ENCODE results near the gene ATF1. TPM values are rescaled to one million over a fixed set of nuclear protein-coding genes. Genes with fewer than 3 reads are reported as not detected.

ATF1 gene
- total and polyA plus RNA-seq, 8 donors: 0.58 to 42.0 (median 14.5) TPM

- TF ChIP-seq EP300 (IDR thresholded peaks at IDR 0.05): no peak
- no peak for TF ChIP-seq POLR2AphosphoS5 (IDR thresholded peaks at IDR 0.05)
- no peak for TF ChIP-seq POLR2A (IDR thresholded peaks at IDR 0.05)
- TF ChIP-seq CTCF (IDR thresholded peaks at IDR 0.05): no peak
- Histone ChIP-seq H3K27me3 (no peaks in the 10 kb centered on the region), H3K4me1 (peaks cover 7 to 36% (median 23%) of the 10 kb centered on the region in 4 donors), H3K27ac (no peak overlapping the region), H3K9me3 (no peaks in the 10 kb centered on the region), H3K4me3 (no peak overlapping the region), H3K36me3 (peaks cover 0 to 19% (median 14%) of the 10 kb centered on the region in 4 donors)
- no peak for DNase-seq
- intact Hi-C loops (cut with DNase I; ENCODE audit: low total_unique reads): no loop called here
- 95 to 100% (median 97%) methylated on average over 5 of the region's 5 CpGs for WGBS, 5 donors
These were observed 7.5 kb downstream of the ATF1 start for GRCh38 chr12:50771409-50771808.

GRCh38 chr12:50772470-50772869 is 8.6 kb downstream of the ATF1 start:
- no peaks in the 10 kb centered on the region for H3K9me3 ChIP-seq
- no peak for TF ChIP-seq CTCF (IDR thresholded peaks at IDR 0.05)
- intact Hi-C loops (cut with DNase I; ENCODE audit: low total_unique reads): no loop called here
- WGBS, 5 donors: 91 to 99% (median 95%) methylated on average over 5 of the region's 5 CpGs
- no peak overlapping the region for H3K27ac ChIP-seq
- H3K4me1 ChIP-seq: peaks cover 3 to 34% (median 18%) of the 10 kb centered on the region in 4 donors
- H3K4me3 ChIP-seq: no peak overlapping the region
- H3K27me3 ChIP-seq: no peaks in the 10 kb centered on the region
- peaks cover 0 to 19% (median 14%) of the 10 kb centered on the region in 4 donors for H3K36me3 ChIP-seq
- DNase-seq: no peak

- WGBS, 5 donors: 96 to 100% (median 97%) methylated on average over 2 of the region's 2 CpGs
- H3K4me1 ChIP-seq: peaks cover 3 to 32% (median 15%) of the 10 kb centered on the region in 4 donors
- intact Hi-C loops (cut with DNase I; ENCODE audit: low total_unique reads): no loop called here
- no peak for TF ChIP-seq POLR2A (IDR thresholded peaks at IDR 0.05)
- TF ChIP-seq CTCF (IDR thresholded peaks at IDR 0.05): no peak
- no peak for TF ChIP-seq POLR2AphosphoS5 (IDR thresholded peaks at IDR 0.05)
- no peak for TF ChIP-seq EP300 (IDR thresholded peaks at IDR 0.05)
- DNase-seq: no peak
- no peaks in the 10 kb centered on the region for H3K9me3 ChIP-seq
- no peaks in the 10 kb centered on the region for H3K27me3 ChIP-seq
- peaks cover 0 to 19% (median 14%) of the 10 kb centered on the region in 4 donors for H3K36me3 ChIP-seq
- no peak overlapping the region for H3K4me3 ChIP-seq
- H3K27ac ChIP-seq: no peak overlapping the region
These were observed 9.0 kb downstream of the ATF1 start for GRCh38 chr12:50772877-50773276.

GRCh38 chr12:50775251-50775650 is 11.3 kb downstream of the ATF1 start:
- no peaks in the 10 kb centered on the region for H3K27me3 ChIP-seq
- H3K9me3 ChIP-seq: no peaks in the 10 kb centered on the region
- intact Hi-C loops (cut with DNase I; ENCODE audit: low total_unique reads): no loop called here
- no peak overlapping the region for H3K4me3 ChIP-seq
- 91 to 100% (median 95%) methylated on average over 2 of the region's 2 CpGs for WGBS, 5 donors
- TF ChIP-seq POLR2A (IDR thresholded peaks at IDR 0.05) (no peak), EP300 (IDR thresholded peaks at IDR 0.05) (no peak), POLR2AphosphoS5 (IDR thresholded peaks at IDR 0.05) (no peak), CTCF (IDR thresholded peaks at IDR 0.05) (no peak)
- DNase-seq: no peak
- peaks cover 0 to 18% (median 16%) of the 10 kb centered on the region in 4 donors for H3K36me3 ChIP-seq
- peaks cover 0 to 16% (median 0%) of the 10 kb centered on the region in 4 donors for H3K4me1 ChIP-seq
- no peak overlapping the region for H3K27ac ChIP-seq

Data from stomach (tissue), 9 donors.